Measurements from ENCODE around the gene SCFD2. TPM values are rescaled to one million over a fixed set of nuclear protein-coding genes. Genes with fewer than 3 reads are reported as not detected.

SCFD2 gene
- total and polyA plus RNA-seq, 2 donors (not counting 3 experiments of a cell fraction or from before 2014, with no cell fraction given): 12.3 to 22.8 TPM

DNA sequence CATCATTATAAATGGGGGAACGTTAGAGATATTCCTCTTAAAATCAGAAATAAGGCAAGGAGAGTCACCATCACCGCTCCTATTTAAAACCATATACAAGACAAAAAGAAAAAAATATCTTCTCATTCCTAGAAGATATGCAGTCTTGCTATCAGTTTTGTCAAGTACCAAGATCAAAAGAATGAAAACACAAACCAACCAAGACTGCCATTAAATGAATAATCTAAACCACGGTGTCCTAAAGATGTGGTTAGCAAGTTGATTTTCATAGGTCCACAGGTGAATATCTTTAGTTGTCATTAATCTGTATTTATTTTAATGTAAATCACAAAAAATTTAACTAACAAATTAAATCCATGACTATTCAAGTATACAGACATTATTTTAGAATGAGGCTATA is 39.3 kb downstream of the SCFD2 start:
- Histone ChIP-seq H3K4me2 (ENCODE audit: insufficient read depth, low read length) (no peak overlapping the region), H4K20me1 (replicated peaks; ENCODE audit: control insufficient read depth, extremely low read depth, insufficient read depth, low read length) (no peaks in the 10 kb centered on the region), H3K9ac (replicated peaks; ENCODE audit: extremely low read depth, insufficient read depth, low read length) (no peak overlapping the region), H3K27me3 (ENCODE audit: control insufficient read depth in 2 of 2, insufficient read depth in 2 of 2, low read length in 2 of 2) (no peaks in the 10 kb centered on the region), H3K4me1 (ENCODE audit: control insufficient read depth, extremely low read depth, insufficient read depth, low read length) (peaks cover 16% of the 10 kb centered on the region), H3K9me1 (replicated peaks; ENCODE audit: control insufficient read depth, extremely low read depth, insufficient read depth, low read length) (no peaks in the 10 kb centered on the region), H3K9me3 (replicated peaks; ENCODE audit: control insufficient read depth, insufficient read depth, low read length) (no peaks in the 10 kb centered on the region), H3K79me2 (ENCODE audit: control insufficient read depth, insufficient read depth, low read length) (no peaks in the 10 kb centered on the region), H3K27ac (ENCODE audit: insufficient read depth, low read depth, low read length) (no peak overlapping the region), H3K4me3 (replicated peaks in 1 of 3; ENCODE audit: insufficient read depth in 1 of 3, low read depth in 1 of 3, low read length in 3 of 3) (no peak overlapping the region), H2AFZ (ENCODE audit: low read depth, low read length) (no peak overlapping the region), H3K36me3 (ENCODE audit: control insufficient read depth in 2 of 2, extremely low read depth in 1 of 2, insufficient read depth in 2 of 2, low read length in 2 of 2) (no peaks in the 10 kb centered on the region)
- ChIA-PET POLR2A (no interaction called here), CTCF (no interaction called here)
- FAIRE-seq (no peak), DNase-seq (ENCODE audit: low read depth, low spot score) (no peak)
- TF ChIP-seq JUN (IDR thresholded peaks at IDR 0.05; ENCODE audit: borderline replicate concordance, insufficient read depth, insufficient read length, low read depth) (no peak), POLR2A (IDR thresholded peaks at IDR 0.05; ENCODE audit: low read depth, low read length) (no peak), POLR2AphosphoS5 (IDR thresholded peaks at IDR 0.05; ENCODE audit: insufficient read depth, low read depth, low read length) (no peak), EZH2 (IDR thresholded peaks at IDR 0.05; ENCODE audit: borderline replicate concordance, low read depth, low read length, severe bottlenecking) (no peak), FOS (IDR thresholded peaks at IDR 0.05; ENCODE audit: borderline replicate concordance, insufficient read depth, low read length) (no peak), GATA2 (IDR thresholded peaks at IDR 0.05; ENCODE audit: insufficient read depth, insufficient read length, low read depth, low read length) (no peak), MYC (IDR thresholded peaks at IDR 0.05; ENCODE audit: low read depth, low read length) (no peak)
- TF ChIP-seq, protein P1, sequence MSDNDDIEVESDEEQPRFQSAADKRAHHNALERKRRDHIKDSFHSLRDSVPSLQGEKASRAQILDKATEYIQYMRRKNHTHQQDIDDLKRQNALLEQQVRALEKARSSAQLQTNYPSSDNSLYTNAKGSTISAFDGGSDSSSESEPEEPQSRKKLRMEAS (IDR thresholded peaks at IDR 0.05; ENCODE audit: insufficient read depth, insufficient read length): no peak
- TF ChIP-seq, protein P2, sequence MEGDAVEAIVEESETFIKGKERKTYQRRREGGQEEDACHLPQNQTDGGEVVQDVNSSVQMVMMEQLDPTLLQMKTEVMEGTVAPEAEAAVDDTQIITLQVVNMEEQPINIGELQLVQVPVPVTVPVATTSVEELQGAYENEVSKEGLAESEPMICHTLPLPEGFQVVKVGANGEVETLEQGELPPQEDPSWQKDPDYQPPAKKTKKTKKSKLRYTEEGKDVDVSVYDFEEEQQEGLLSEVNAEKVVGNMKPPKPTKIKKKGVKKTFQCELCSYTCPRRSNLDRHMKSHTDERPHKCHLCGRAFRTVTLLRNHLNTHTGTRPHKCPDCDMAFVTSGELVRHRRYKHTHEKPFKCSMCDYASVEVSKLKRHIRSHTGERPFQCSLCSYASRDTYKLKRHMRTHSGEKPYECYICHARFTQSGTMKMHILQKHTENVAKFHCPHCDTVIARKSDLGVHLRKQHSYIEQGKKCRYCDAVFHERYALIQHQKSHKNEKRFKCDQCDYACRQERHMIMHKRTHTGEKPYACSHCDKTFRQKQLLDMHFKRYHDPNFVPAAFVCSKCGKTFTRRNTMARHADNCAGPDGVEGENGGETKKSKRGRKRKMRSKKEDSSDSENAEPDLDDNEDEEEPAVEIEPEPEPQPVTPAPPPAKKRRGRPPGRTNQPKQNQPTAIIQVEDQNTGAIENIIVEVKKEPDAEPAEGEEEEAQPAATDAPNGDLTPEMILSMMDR (IDR thresholded peaks at IDR 0.05; ENCODE audit: extremely low read depth in 1 of 2, insufficient read depth in 1 of 2, low read depth in 1 of 2, low read length in 2 of 2): no peak
- intact Hi-C loops (cut with micrococcal nuclease) (no loop called here), dilution Hi-C loops (cut with MboI; ENCODE audit: extremely low pct_ligation_motif_present, low sequenced_read_pairs) (no loop called here)
- BruUV-seq (replicated peaks): no TSS peak
